Loucy (cell line): Measurements from ENCODE around the gene ELOVL6.
"Not testable (repeated sequence)": the region's sequence is repeated elsewhere in the genome, so short reads cannot be mapped to it uniquely, and the experiment has no call there.

ENCODE experiments used
- EZH2phosphoT487 ChIP-seq: fragments of 200-600 bp; IDR thresholded peaks from 2 replicates; pipeline ENCODE4 v1.6.1; 2018; ENCODE audit warnings: antibody characterized with exemption, mild to moderate bottlenecking, moderate library complexity, borderline replicate concordance
- TF ChIP-seq, protein P1 (sequence below): fragments of 200-600 bp; sonication (generic); conservative IDR thresholded peaks from 2 replicates; pipeline ENCODE4 v1.5.1; 2014; ENCODE audit warnings: mild to moderate bottlenecking, antibody characterized with exemption, low read length

GRCh38 chr4:110078148-110078547 is 120.3 kb downstream of the ELOVL6 start:
- TF ChIP-seq, protein P1, sequence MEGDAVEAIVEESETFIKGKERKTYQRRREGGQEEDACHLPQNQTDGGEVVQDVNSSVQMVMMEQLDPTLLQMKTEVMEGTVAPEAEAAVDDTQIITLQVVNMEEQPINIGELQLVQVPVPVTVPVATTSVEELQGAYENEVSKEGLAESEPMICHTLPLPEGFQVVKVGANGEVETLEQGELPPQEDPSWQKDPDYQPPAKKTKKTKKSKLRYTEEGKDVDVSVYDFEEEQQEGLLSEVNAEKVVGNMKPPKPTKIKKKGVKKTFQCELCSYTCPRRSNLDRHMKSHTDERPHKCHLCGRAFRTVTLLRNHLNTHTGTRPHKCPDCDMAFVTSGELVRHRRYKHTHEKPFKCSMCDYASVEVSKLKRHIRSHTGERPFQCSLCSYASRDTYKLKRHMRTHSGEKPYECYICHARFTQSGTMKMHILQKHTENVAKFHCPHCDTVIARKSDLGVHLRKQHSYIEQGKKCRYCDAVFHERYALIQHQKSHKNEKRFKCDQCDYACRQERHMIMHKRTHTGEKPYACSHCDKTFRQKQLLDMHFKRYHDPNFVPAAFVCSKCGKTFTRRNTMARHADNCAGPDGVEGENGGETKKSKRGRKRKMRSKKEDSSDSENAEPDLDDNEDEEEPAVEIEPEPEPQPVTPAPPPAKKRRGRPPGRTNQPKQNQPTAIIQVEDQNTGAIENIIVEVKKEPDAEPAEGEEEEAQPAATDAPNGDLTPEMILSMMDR: not testable (repeated sequence)
- TF ChIP-seq EZH2phosphoT487: not testable (repeated sequence)
